GM18858 (cell line): ENCODE results near the gene SLC25A21.
"Not testable (repeated sequence)": the region's sequence is repeated elsewhere in the genome, so short reads cannot be mapped to it uniquely, and the experiment has no call there.

Experiments used
- ATAC-seq: cut with Tn5 transposase; IDR thresholded peaks from one replicate; pipeline ENCODE4 v1.9.1; 2021; ENCODE audit not compliant: unreplicated experiment

SLC25A21 gene

DNA sequence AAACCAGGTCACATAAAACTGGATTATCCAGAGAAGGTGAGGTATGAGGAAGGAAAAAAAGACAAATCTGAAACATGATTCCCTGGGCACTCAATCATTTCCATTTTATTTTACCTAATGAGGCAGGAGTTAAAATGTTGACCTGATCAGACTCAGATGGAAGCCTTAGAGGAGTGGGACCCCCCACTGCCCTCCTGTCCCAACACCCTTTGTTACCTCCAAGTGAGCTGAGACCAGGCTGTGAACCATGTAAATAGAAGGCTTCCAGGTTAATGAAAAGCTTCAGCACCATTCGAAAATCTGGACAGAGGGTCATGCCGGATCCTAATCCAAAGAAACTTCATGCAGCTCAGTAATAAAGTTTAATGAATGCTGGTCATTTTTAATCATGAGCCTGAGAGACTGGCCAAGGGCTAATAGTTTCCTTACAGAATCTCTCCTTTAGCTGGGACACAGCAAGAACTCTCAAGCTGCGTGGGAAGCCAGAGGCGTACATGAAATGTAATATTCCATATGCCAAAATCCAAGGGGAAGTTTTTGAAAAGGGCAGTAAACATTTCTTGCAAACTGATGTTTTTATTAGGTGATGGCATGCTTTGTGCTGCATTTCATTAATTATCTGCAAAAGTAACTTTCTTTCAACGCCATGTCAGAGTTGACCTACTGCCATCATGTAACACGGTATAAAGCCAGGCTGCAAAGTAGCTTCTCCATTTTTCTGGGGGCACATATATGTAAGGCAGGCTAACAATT lies 327.8 kb downstream of the SLC25A21 start:
- ATAC-seq: no peak

DNA sequence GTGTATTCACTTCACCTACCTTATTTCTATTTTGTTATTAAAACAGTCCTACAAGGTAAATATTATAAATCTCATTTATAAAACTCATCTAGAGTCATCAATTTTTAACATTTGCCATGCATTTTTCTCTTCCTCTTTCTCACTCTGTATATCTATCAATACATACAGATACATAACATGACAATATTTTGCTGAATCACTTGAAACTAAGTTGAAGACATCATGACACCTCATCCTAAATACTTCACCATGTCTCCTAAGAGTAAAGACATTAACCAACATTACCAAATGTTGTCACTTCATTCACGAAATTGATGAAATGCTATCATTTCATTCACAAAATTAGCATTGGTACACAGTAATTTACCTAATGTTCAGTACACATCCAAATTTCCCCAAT lies 329.0 kb downstream of the SLC25A21 start:
- no peak for ATAC-seq

DNA sequence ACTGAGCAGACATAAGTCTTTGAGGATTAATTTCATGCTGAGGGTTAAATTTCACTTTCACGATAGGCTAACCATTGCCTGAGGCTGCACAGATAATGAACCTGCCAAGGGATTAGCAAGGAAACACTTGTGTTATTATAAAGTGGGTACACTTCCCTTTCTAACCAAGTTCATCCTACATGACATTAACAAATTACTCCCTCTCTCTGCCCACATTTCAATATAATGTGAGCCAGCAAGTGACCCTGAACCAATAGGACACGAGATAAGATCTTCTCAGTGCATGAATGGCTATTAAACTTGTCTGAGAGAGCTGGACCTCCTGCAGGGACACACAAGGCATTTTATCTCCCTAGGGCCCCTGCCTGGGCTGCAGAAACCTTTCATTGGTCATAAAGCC lies 337.3 kb downstream of the SLC25A21 start:
- ATAC-seq: no peak

DNA sequence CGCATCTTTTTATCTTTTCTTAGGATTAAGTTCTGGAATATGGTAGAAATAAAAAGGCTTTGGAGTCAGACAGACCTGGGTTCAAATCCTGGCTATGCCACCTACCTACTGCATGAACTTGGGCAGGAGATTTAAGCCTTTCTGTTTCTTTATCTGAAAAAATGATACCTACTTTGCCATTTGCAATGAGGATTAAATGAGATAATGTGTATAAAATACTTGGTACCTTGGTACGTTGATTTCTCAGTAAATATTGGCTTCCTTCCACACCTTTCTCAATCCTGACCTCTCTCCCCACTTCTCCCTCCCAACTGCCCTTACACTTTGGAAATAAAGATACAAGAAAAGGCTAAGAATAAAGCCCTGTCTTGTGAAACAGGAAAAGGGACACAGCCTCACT lies 338.1 kb downstream of the SLC25A21 start:
- no peak for ATAC-seq

DNA sequence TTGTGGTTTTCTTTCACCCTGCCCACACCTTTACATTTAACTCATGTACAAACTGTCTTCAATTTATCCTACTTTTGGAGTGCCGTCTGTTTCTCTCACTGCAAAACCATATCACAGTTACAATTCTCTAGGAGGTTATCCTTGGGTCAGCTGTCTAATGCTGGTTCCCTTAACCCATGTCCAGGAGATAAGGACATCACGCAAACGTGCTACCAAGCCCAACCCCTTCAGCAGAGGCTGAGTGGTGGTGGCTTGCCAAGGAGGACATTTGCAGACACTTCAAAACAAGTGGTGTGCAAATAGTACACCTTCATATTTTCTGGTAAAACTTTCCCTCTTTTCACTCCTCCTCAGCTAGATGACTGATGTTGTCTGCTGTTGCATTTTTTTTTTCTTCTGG lies 342.9 kb downstream of the SLC25A21 start:
- no peak for ATAC-seq

DNA sequence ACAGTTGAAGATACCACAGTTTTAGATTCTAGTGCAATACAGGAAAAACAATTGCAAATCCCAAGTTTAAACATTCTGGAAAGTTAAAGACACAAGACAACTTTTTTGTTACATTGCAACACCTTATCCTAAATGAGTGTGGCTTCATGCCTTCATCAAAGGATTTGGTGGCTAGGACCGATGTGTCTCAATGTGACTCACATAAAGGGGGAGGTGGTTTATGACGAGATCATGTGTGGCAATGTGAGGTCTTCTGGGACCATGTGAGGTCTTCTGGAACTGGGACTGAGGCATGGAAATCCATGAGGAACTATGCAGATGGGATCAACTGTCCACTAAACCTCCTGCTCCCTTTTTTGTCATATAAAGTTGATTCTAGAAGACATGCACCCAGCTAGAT lies 344.5 kb downstream of the SLC25A21 start:
- no peak for ATAC-seq

DNA sequence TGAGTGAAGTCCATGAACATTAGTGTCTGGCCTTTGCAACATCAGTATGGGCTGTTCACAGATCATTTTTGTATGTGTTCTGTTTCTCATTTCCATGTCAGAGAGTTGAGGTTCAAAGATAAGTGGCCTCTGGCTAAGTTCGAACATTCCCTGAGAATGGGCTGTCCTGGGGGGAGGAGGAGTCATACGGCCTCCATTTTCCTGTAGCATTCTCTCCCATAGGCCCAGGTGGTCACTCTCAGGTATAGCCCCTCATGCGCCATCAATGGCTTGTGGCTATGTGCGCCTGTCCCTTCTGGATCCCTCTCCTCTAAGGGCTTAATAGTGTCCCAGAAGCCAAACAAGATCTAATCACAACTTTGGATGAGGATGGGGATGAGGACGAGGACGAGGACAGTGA lies 345.8 kb downstream of the SLC25A21 start:
- no peak for ATAC-seq

DNA sequence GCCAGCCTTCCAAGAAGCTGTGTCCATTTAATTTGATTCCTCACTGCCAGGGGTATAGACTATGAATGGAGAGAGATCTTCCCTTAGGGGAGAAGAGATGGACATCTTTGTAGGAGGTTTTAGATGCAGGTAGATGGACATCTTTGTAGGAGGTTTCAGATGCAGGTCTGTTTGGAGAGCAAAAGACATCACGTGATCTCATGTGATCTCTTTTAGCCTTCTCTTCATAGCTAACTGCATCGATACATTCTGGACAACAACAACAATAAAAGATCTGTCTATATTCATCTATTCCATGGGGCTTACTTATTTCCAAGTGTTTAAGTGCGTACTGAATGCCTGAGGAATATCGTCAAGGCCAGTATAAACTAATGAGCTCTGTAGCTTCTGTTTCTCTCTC lies 347.6 kb downstream of the SLC25A21 start:
- ATAC-seq: no peak

DNA sequence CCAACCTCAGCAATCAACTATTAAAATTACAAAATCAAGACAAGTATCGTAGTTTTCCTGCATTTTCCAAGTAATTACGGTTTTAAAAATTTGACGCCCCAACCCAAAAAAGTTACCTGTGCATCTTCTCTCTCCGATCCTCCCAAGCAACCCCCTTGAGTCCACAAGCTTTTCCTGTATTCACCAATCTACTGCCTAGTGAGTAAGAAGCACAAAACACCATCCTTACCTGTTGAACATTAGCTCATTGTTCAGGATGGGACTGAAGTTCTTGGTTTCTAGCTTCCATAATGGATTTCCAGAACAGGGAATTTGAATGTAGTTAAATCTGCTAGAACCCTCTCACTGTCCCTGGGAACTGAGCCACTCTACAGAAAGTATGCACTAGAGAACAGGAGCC lies 348.8 kb downstream of the SLC25A21 start:
- ATAC-seq: no peak

DNA sequence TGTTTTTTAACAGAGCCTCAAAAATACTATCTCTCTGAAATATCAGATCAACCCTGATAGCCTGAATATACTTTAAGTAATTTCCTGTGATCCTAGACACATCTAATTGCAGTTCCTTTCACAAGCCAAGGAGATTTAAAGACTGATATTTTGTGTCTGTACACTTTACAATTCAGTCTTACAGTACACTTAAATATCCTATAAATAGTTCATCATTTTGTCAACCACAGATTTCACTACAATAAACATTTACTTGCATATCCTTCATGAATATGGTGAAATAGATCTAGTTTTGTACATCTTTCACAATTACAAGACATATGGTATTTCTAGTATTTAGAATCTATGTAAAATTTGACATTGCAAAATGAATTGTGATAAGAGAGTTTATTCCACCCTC lies 349.7 kb downstream of the SLC25A21 start:
- no peak for ATAC-seq

DNA sequence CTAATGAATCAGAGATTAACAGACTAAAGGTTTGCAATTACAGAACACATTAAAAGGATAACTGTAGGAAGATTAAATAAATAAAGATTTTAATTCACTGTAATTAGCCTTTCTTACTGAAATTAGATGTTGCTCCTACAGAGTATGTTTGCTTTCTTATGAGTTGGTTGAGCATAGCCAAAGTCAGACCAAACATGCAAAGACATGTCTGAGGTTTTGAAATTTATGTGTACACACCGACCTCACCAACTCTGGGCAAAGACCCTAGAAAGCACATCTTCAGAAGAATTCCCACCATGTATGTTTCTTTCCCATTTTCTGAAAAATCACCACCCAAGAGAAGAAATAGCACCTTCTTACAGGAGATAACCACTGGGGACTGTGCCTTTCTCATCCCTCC lies 351.5 kb downstream of the SLC25A21 start:
- no peak for ATAC-seq

DNA sequence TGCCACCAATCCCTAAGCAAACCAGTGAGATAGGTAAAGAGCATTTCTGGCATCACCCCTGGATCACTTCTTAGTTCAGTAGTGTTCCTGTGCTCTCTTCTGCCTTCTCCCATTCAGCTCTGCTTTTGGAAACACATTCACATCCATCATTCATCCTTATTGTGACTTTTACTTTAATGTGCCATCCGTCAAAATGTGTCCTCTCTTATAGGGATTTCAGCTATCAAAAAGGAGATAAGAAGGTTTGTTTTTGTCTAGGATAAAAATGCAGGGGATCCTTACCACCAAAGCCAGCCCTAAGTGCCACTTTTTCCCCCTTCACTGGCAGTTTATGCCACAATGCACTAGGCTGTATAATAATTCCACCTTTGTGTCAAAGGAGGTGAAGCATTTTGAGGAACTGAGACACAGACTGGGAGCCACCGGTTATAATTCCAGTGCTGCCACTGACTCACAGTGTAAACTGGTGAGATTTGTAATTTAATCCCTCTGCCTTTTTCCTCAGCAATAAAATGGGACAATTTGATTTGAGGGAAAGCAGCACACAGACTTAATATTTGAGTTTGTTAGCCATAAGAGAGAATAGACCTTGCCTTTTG lies 352.2 kb downstream of the SLC25A21 start:
- ATAC-seq: no peak

DNA sequence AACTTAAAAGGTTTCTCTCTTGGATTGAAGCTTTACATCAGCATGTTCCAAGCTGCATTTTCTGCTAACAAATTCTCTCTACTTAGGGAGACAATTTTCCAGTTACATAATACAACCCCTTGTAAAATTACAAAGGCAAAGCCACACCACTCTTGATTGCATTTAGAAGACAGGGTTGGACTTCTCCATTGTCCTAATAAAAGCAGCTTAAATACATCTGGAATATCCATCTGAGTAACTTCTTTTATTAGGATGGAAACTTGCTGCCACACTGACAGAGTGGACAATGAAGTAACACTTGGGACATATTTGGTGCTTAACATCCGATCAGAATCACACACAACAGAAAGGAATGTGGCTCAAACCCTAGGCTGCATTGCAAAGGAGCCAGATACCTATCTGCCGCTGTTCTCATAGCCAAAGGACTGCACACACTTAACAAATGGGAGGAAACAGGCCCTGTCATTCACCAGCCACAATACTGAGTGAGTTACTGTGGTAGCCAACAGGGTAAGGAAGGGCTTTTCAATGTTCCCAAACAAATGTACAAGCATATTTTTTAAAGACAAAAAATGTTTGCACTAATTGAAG lies 353.5 kb downstream of the SLC25A21 start:
- no peak for ATAC-seq

DNA sequence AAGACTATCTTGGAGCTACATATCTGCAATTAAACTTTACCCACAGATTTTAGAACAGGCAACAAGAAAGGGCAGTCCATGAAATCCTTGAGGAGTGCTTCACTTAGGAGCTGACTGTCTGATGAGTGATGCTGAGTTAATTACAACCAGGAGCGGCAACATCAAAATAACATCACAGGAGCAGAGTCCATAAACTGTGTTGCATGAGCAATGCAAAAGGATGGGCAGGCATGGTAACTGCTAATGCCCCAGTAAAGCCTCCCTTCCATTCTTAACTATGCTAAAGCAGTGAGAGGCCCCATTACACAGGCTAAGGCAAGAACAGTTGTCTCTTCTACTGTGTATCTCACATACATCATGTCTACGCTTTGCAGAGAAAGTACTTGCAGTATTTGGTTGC lies 354.2 kb downstream of the SLC25A21 start:
- no peak for ATAC-seq

DNA sequence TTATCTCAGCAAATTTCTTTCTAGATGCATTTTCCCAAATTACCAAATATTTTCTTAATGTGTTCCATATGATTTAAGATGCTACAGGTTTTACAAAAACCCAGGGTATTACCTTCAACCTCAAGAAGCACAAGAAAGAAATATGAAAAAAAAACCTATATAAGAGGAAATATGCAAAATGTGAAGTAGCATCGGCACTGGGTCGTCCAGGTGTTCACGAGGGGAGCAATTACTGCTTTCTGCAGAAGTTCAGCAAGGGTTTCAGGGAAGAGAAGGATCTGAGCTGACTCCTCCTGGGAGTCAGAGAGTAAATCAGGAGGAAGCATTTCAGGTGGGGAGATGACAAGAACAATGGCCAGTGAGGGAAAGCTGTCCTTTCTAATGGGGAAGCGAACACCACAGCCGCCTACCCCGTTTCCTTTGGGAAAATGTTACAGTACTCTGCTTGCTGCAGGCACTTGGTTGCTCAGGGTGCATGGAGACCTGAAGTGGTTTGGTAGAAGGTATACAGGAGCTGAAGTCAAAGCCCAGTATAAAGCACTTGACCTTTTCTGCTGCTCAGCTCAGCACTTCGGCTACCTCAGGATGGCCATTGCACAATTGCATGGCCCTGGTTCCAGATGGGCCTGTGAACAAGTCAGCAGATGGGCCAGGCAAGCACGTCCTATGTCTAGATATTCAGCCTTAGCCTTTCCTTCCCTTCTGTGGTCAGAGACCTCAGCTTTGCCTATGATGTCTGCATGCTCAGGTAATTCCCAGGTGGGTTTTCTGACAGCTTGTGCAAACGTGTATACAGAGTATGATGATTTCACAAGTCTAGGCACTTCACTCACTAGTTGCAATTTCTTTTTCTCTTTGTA lies 355.1 kb downstream of the SLC25A21 start:
- ATAC-seq: no peak

DNA sequence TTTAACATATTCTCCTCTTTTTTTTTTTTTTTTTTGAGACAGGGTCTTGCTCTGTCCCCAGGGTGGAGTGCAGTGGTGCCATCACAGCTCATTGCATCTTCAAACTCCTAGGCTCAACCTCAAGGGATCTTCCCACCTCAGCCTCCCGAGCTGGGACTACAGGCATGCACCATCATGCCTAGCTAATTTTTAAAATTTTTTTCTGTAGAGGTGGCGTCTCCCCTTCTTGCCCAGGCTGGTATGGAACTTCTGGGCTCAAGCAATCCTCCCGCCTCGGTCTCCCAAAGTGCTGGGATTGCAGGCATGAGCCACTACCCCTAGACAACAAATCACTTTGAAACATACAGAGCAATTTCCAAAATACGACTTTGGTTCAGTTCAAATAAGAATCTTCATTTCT lies 355.9 kb downstream of the SLC25A21 start:
- ATAC-seq: no peak

DNA sequence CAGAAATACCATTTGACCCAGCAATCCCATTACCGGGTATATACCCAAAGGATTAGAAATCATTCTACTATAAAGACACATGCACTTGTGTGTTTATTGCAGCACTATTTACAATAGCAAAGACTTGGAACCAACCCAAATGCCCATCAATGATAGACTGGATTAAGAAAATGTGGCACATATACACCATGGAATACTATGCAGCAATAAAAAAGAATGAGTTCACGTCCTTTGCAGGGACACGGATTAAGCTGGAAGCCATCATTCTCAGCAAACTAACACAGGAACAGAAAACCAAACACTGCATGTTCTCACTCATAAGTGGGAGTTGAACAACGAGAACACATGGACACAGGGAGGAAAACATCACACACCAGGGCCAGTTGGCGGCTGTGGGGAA lies 357.6 kb downstream of the SLC25A21 start:
- not testable (repeated sequence) for ATAC-seq

DNA sequence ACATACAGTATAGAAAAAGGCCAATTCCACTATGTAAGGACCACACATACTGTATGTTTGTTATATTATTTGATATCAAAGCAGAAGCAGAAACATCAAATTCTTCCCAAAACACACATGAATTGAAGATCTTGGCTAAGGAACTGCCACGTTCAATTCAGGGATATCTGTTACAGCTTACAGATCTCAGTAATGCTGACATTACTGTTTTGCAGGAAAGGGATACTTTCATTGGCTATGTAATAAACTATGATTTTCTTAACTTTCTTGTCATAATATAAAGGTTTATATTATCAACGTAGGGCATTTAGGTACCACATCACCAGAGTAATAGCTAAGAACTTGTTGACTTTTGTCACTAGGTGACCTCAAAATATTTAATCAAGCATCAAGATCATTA lies 362.2 kb downstream of the SLC25A21 start:
- no peak for ATAC-seq

DNA sequence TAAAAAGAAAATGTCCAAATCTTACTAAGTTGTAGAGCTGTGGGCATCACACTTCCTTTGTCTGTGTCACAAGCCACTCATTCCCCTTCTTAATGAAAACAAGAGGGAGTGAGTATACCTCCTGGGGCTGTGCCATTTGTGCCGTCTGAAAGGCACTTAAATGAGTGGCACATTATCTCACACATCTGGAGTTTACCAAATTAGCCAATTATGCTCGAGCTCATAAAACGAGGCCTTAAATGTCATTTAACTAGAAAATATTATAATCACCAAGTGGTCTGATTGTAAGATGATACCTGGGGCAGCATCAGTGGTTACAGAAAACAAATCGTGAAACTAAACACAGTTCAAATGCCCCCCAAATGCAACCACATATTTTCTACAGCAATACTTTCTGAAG lies 364.7 kb downstream of the SLC25A21 start:
- ATAC-seq: no peak

DNA sequence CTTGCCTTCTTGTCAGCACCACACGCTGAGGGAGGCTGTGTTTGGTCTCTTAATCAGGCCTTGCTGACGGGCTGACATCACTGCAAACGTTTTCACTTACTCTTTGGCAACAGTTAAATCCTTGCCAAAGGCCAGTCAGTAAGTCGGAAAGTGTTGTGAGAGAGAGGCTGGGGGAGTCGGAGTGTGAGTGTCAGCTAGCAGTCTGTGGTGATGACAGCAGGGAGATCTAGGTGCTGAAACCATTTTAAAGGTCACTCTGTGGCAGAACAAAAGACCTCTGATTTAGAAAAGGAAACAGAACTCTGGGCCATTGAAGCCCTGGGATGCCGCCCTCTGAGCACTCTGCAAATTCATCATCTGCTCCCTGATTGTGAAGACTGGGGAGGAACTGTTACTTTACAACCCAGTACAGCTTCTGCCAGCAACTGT lies 367.3 kb downstream of the SLC25A21 start:
- no peak for ATAC-seq

DNA sequence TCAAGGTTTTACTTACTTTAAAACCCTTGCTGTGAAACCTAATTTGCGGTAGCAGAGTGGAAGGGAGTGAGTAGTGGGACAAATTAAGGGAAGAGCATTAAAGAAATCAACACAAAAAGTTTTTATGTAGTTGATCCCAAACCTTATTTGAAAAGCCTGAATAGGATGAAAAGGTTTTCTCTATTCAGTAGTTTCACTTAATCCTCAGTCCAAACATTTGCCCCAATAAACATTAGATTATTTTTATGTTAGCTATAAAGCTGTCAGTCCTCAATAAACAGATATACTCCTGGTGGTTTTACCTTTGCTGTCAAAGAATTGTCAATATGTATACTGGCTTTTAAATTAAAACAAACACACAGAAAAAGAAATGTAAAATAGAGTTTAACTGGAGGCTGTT lies 374.8 kb downstream of the SLC25A21 start:
- no peak for ATAC-seq

DNA sequence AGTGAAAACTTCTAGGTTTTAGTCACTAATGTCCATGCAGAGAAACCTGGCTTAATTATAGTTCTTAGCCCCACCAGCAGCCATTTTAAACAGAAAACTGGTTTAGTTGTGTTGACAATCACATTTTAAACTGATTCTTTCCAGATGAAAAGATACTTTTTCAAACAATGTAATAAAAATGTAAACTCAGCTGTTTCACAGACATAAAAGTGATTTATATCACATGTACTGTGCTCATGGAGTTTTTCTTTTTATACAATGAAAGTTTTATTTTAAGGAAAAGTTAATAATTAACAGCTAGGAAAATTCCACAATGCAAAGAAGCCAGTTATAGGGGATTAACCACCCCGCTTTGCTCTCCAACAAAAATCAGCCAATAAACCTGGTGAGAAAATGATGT lies 381.0 kb downstream of the SLC25A21 start:
- no peak for ATAC-seq
